ENCODE results near the gene PIGK.
"Not testable (repeated sequence)": the region's sequence is repeated elsewhere in the genome, so short reads cannot be mapped to it uniquely, and the experiment has no call there.

The PIGK gene

DNA sequence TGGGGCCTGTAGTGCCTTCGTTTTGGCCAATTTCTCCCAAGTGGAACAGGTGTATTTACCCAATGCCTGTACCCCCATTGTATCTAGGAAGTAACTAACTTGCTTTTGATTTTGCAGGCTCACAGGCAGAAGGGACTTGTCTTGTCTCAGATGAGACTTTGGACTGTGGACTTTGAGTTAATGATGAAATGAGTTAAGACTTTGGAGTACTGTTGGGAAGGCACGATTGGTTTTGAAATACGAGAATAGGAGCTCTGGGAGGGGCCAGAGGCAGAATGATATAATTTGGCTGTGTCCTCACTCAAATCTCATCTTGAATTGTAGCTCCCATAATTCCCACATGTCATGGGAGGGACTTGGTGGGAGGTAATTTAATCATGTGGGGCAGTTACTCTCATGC lies 59.5 kb downstream of the PIGK start:
- H3K27ac Mint-ChIP-seq, H3K27me3 Mint-ChIP-seq, DNase-seq, ATAC-seq, H3K4me1 Mint-ChIP-seq, H3K4me3 Mint-ChIP-seq: not testable (repeated sequence)
- peaks cover 12 to 13% of the 10 kb centered on the region in 2 donors for H3K9me3 Mint-ChIP-seq

DNA sequence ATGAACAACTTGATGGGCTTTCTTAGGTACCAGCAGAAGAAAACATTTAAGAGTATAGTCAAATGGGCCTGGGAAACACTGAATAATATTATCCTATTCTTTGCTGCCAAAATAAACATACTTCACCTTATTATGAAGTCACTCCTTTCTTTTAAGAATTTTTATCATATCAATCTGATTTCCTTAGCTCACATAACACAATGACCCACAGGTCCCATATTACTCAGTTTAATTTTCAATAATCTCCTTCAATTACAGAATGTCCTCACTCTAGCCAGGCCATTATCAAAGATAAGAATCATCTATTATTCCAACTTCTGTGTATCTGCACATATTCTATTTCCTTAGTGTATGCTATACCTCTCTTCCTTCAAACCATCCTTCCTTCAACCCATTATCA lies 63.0 kb downstream of the PIGK start:
- ATAC-seq (no peak), DNase-seq (no peak)
- Mint-ChIP-seq H3K4me1 (peaks cover 2% of the 10 kb centered on the region), H3K27ac (no peak overlapping the region), H3K27me3 (no peaks in the 10 kb centered on the region), H3K4me3 (no peak overlapping the region), H3K9me3 (peaks cover 12 to 13% of the 10 kb centered on the region in 2 donors)

DNA sequence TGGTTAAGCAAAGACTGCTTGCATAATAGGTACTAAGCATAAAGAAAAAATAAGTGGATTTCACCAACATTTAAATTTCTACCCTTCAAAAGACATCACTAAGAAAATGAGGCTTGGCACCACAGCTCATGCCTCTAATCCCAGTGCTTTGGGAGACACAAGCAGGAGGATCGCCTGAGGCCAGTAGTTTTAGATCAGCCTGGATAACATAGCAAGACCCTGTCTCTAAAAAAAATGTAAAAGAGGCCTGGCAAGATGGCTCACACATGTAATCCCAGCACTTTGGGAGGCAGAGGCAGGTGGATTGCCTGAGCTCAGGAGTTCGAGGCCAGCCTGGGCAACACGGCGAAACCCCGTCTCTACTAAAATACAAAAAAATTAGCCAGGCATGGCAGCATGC lies 73.0 kb downstream of the PIGK start:
- Mint-ChIP-seq H3K4me3 (no peak overlapping the region), H3K27me3 (no peaks in the 10 kb centered on the region), H3K4me1 (peaks cover 8% of the 10 kb centered on the region), H3K27ac (peak overlapping the region; percentile 25 to 50), H3K9me3 (no peaks in the 10 kb centered on the region)
- ATAC-seq (no peak), DNase-seq (no peak)

DNA sequence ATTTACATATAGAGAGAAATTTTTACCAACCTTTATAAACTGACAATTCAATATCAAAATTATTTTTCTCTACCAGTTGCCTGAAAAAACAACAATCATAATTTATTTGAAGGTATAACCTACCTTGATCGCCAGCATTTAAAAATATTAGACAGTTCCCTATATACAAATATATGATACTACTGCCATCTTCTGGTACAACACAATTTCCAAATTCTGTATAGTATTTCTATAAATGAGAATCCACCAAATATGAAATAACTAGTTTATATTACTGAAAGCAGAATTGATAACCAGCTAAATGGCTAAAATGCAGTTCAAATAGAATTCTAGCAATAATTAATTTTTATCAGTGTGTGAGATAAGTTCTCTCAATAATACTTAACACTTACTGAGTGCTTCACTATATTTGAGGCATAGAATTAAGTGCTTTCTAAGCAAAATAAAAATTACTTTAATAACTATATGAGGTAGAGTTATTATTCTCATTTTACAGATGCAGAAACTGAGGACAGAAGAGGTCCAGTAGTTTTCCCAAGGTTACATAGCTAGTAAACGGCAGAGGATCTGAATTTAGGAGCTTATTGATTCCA lies 75.6 kb downstream of the PIGK start:
- no peaks in the 10 kb centered on the region for H3K4me1 Mint-ChIP-seq
- no peak overlapping the region for H3K4me3 Mint-ChIP-seq
- H3K27me3 Mint-ChIP-seq = no peaks in the 10 kb centered on the region
- no peak overlapping the region for H3K27ac Mint-ChIP-seq
- DNase-seq (no peak), ATAC-seq (no peak)
- H3K9me3 Mint-ChIP-seq = no peaks in the 10 kb centered on the region

- DNase-seq (no peak), ATAC-seq (no peak)
- Mint-ChIP-seq H3K27me3 (no peaks in the 10 kb centered on the region), H3K4me1 (no peaks in the 10 kb centered on the region), H3K27ac (no peak overlapping the region), H3K4me3 (no peak overlapping the region), H3K9me3 (no peaks in the 10 kb centered on the region)
Measured at GRCh38 chr1:77139389-77139788, 79.8 kb downstream of the PIGK start.

DNA sequence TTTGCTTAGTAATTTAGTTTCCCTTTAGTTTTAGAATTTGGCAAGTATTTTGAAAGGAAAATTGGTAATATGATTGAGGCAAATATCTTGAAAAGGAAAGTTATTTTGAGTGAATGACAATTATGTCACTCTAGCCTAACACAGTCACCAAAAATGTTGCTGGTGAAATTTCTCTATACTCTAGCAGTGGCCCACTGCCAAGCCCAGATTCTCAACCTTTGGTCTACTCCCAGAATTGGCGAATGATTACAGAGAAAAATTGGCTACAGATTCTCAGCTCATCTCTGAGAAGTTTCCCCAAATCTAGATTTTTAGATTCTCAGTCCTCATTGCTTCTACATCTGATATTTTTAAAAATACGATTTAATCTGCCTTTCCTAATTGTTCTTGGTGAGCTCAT lies 84.9 kb downstream of the PIGK start:
- no peak for DNase-seq
- no peaks in the 10 kb centered on the region for H3K9me3 Mint-ChIP-seq
- H3K4me3 Mint-ChIP-seq = no peak overlapping the region
- H3K27me3 Mint-ChIP-seq = no peaks in the 10 kb centered on the region
- no peaks in the 10 kb centered on the region for H3K4me1 Mint-ChIP-seq
- ATAC-seq = no peak
- H3K27ac Mint-ChIP-seq = no peak overlapping the region

DNA sequence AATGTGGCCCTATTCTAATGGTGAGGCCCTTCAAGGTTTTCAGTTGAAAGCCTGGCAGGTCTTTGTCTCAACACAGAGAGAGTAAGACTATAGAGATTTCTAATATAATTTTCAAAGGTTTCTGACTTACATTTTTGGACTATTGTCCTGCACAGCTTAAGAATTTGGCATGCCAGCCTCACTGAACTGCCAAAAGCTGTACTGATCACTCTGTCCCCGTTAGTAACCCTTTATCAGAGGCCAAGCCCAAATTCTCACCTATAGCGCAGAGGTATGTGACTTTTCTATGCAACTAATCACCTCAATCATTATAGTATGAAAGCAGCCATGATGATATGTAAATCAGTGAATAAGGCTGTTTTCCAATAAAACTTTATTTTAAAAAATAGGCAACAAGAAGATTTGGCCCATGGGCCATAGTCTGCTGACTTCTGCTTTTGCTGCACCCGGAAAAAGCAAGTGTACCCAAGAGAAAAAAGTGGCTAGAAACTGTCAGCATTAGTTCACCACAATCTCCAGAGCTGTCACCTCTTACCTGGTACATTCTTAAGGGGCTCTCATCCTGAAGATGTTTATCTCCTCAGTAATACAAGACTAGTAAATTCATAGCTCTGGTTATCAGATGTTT lies 85.4 kb downstream of the PIGK start:
- H3K27ac Mint-ChIP-seq = no peak overlapping the region
- no peaks in the 10 kb centered on the region for H3K27me3 Mint-ChIP-seq
- ATAC-seq (no peak), DNase-seq (no peak)
- H3K4me3 Mint-ChIP-seq = no peak overlapping the region
- no peaks in the 10 kb centered on the region for H3K4me1 Mint-ChIP-seq
- H3K9me3 Mint-ChIP-seq = no peaks in the 10 kb centered on the region

- Mint-ChIP-seq H3K27ac (peak overlapping the region in 1 of 2 donors; percentile 71), H3K4me1 (no peaks in the 10 kb centered on the region)
- ATAC-seq = peak; percentile 59
Measured at GRCh38 chr1:77126307-77126706, 92.9 kb downstream of the PIGK start.

DNA sequence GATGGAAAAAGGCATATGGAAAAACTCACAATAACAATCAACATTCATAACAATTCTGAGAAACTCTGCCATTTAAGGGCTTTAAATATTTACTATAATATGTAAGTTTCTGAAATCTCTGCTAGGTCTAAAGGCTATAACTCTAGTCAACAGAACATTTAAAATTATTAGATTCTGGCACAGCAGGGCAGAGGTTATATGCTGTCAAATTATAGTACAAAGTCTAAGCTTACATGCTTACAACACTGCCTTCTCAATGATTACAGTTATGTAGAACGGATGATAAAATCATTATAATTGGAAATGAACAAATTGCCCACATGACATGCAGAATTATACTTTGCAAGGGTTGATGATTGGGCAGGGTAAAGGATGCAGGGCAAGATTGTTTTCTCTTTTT lies 97.7 kb downstream of the PIGK start:
- H3K4me3 Mint-ChIP-seq = no peak overlapping the region
- no peak for ATAC-seq
- DNase-seq = no peak
- H3K4me1 Mint-ChIP-seq = no peaks in the 10 kb centered on the region
- no peaks in the 10 kb centered on the region for H3K27me3 Mint-ChIP-seq
- H3K9me3 Mint-ChIP-seq = no peaks in the 10 kb centered on the region
- no peak overlapping the region for H3K27ac Mint-ChIP-seq

More at GRCh38 chr1:77126307-77126706, 92.9 kb downstream of the PIGK start:
- H3K4me3 Mint-ChIP-seq = no peak overlapping the region
- H3K27me3 Mint-ChIP-seq = no peaks in the 10 kb centered on the region
- no peaks in the 10 kb centered on the region for H3K9me3 Mint-ChIP-seq
- peak in 1 of 2 donors; percentile 10 for DNase-seq

DNA sequence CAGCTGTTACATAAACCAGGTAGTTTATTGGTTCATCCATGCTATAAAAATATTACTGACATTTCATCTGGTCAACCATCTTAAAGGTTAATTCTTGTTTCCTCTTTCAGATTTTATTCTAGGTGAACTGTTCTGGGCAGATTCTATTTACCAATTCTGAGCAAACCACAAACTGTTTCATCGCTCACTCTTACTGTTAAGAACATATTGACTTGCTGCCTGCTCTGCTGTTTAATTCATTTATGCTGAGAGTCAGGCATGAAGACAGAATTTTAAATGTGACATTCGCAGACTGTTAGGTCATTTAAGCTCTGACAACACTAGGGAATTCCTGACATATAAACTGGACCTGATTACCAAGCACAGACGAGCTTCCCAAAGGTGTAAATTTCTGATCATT lies 98.3 kb downstream of the PIGK start:
- Mint-ChIP-seq H3K9me3 (no peaks in the 10 kb centered on the region), H3K27ac (no peak overlapping the region), H3K4me3 (no peak overlapping the region), H3K27me3 (no peaks in the 10 kb centered on the region), H3K4me1 (no peaks in the 10 kb centered on the region)
- DNase-seq (no peak), ATAC-seq (no peak)

- no peak for ATAC-seq
- Mint-ChIP-seq H3K4me1 (no peaks in the 10 kb centered on the region), H3K9me3 (no peaks in the 10 kb centered on the region), H3K27ac (peak overlapping the region in 1 of 2 donors; percentile 8), H3K4me3 (no peak overlapping the region), H3K27me3 (no peaks in the 10 kb centered on the region)
- no peak for DNase-seq
Measured at GRCh38 chr1:77118712-77119111, 100.5 kb downstream of the PIGK start.

GRCh38 chr1:77104672-77105071 lies 114.6 kb downstream of the PIGK start:
- Mint-ChIP-seq H3K27ac (no peak overlapping the region), H3K4me1 (no peaks in the 10 kb centered on the region), H3K27me3 (no peaks in the 10 kb centered on the region), H3K4me3 (no peak overlapping the region), H3K9me3 (peaks cover 0 to 4% of the 10 kb centered on the region in 2 donors)
- ATAC-seq = no peak
- DNase-seq = no peak

- no peaks in the 10 kb centered on the region for H3K27me3 Mint-ChIP-seq
- H3K9me3 Mint-ChIP-seq = peaks cover 0 to under 1% of the 10 kb centered on the region in 2 donors
- no peak overlapping the region for H3K4me3 Mint-ChIP-seq
- no peaks in the 10 kb centered on the region for H3K4me1 Mint-ChIP-seq
- DNase-seq = no peak
- no peak for ATAC-seq
- no peak overlapping the region for H3K27ac Mint-ChIP-seq
Measured at GRCh38 chr1:77103486-77103885, 115.7 kb downstream of the PIGK start.

DNA sequence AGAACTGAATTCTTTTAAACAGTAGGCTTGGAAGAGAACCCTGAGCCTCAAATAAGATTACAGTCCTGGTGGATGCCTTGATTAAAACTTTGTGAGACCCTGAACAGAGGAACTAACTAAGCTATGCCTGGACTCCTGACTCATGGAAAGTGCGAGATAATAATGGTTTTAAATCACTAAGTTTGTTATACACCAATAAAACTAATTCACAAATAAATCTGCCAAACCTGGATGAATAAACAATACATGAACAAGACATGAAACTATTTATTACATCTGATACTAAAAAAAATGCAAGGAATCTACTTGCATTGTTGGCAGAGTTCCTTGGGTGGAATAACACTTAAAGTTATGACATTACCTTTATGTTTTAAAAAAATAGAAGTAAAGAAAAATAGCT lies 118.4 kb downstream of the PIGK start:
- Mint-ChIP-seq H3K27ac (no peak overlapping the region), H3K4me1 (no peaks in the 10 kb centered on the region), H3K9me3 (peaks cover 0 to 8% of the 10 kb centered on the region in 2 donors), H3K27me3 (no peaks in the 10 kb centered on the region), H3K4me3 (no peak overlapping the region)
- DNase-seq (no peak), ATAC-seq (no peak)

DNA sequence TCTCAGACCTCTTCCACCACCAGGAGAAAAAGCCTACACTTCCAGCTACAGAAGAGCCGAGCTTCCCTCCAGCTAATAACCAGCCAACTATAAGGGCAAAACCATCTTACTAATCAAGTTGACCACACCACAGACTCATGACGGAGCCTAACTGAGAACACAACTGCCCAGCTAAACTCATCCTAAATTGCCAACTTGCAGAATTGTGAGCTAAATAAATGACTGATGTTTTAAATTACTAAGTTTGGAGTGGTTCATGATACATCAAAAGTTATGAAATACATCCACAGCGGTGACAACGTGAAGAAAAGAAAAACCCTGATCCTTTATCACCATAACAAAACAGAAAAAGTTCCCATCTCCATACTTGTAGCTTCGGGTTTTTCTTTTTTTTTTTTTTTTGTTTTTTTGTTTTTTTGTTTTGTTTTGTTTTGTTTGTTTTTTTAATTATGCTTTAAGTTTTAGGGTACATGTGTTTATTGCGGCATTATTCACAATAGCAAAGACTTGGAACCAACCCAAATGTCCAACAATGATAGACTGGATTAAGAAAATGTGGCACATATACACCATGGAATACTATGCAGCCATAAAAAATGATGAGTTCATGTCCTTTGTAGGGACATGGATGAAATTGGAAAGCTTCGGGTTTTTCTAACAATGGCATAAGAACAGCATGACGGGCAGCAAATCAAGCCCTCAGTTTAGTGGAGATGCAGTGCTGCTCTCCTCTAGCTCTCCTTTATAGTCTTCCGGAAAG lies 122.6 kb downstream of the PIGK start:
- no peak for ATAC-seq
- peak overlapping the region in 1 of 2 donors; percentile 27 for H3K27ac Mint-ChIP-seq

GRCh38 chr1:77095236-77095635 lies 124.0 kb downstream of the PIGK start:
- Mint-ChIP-seq H3K4me3 (no peak overlapping the region), H3K4me1 (no peaks in the 10 kb centered on the region), H3K27me3 (no peaks in the 10 kb centered on the region), H3K9me3 (peaks cover 0 to 8% of the 10 kb centered on the region in 2 donors), H3K27ac (no peak overlapping the region)
- ATAC-seq = no peak
- no peak for DNase-seq

More for the DNA sequence above, 122.6 kb downstream of the PIGK start:
- Mint-ChIP-seq H3K27me3 (no peaks in the 10 kb centered on the region), H3K4me3 (no peak overlapping the region), H3K9me3 (peaks cover 0 to 8% of the 10 kb centered on the region in 2 donors), H3K4me1 (no peaks in the 10 kb centered on the region)
- no peak for DNase-seq

Data from stimulated activated naive CD8-positive, alpha-beta T cell treated with anti-CD3 and anti-CD28 coated beads, Interleukin-15, amount 100 ng/mL, for 72 hours (primary cell).